HCT116 (cell line): ENCODE results near the gene OR2W1. TPM values are rescaled to one million over a fixed set of nuclear protein-coding genes. Genes with fewer than 3 reads are reported as not detected.

ENCODE experiments used
- ATAC-seq: fragments of 200-7000 bp; cut with Tn5 transposase; 2 replicates; pipeline ENCODE4 v1.9.1; 2020; ENCODE audit warnings: mild to moderate bottlenecking, moderate library complexity
- BruUV-seq: library from RNA; stranded (reverse); fragments of 400-500 nt; replicated peaks from 2 replicates; lab custom pipeline; 2021; lab: Mats Ljungman, UMichigan
- CTCF ChIA-PET: fragments of 300-600 bp; sonication (Branson Sonifier 250); formaldehyde crosslinking; loops from one replicate; lab custom pipeline; 2021; ENCODE audit warnings: antibody characterized with exemption; lab: Charles Lee
- POLR2A ChIA-PET: fragments of 300-600, 350-600 bp; sonication (Branson Sonifier 250); formaldehyde crosslinking; loops from one replicate; lab custom pipeline; 2021; ENCODE audit warnings: antibody characterized with exemption; lab: Charles Lee
- RAD21 ChIA-PET, 2 experiments: fragments of 300-600 bp; sonication (Branson Sonifier 250); formaldehyde crosslinking; loops; one replicate each; lab custom pipeline; 2023; ENCODE audit warnings: low total read pairs in 2 of 2; ENCODE audit not compliant: uncharacterized antibody in 2 of 2, unreplicated experiment in 2 of 2, low non-redundant PET in 1 of 2; lab: Charles Lee
- DNase-seq: peaks from one replicate; pipeline ENCODE4 v3.0.0-alpha.2; 2010; ENCODE audit warnings: low read depth, low spot score
- H2AFZ ChIP-seq: fragments of 200-600 bp; shearing (Covaris generic), sonication (generic); 2 replicates; pipeline ENCODE4 v1.6.1; 2017; ENCODE audit warnings: low read depth, mixed run types, mixed read lengths, antibody characterized with exemption, low read length; ENCODE audit not compliant: poor library complexity, severe bottlenecking
- H3K27ac ChIP-seq: 2 replicates; pipeline ENCODE4 v1.5.1; 2012; ENCODE audit warnings: low read depth, low read length
- H3K27me3 ChIP-seq: fragments of 200-600 bp; sonication (generic); 2 replicates; pipeline ENCODE4 v1.6.1; 2016; ENCODE audit warnings: mixed run types, low read length, mixed read lengths; ENCODE audit not compliant: insufficient read depth
- H3K36me3 ChIP-seq, 2 experiments: fragments of 200-500 bp in 1 of 2; fragments of 200-600 bp in 1 of 2; sonication (Bioruptor generic) in 1 of 2; sonication (generic) in 1 of 2; 2 replicates each; pipeline versions ENCODE4 v1.5.1 to v1.6.1; 2014 to 2016; ENCODE audit warnings: low read length in 2 of 2, inconsistent platforms in 1 of 2, mixed read lengths in 1 of 2, mixed run types in 1 of 2; ENCODE audit not compliant: insufficient read depth in 2 of 2, control insufficient read depth in 1 of 2
- H3K4me1 ChIP-seq, 2 experiments: fragments of 200-600 bp in 1 of 2; sonication (generic) in 1 of 2; 2 replicates each; pipeline versions ENCODE4 v1.5.1 to v1.6.1; 2012 to 2017; ENCODE audit warnings: low read length in 2 of 2, inconsistent platforms in 1 of 2, mild to moderate bottlenecking in 1 of 2, mixed read lengths in 1 of 2, mixed run types in 1 of 2, moderate library complexity in 1 of 2; ENCODE audit not compliant: insufficient read depth in 2 of 2, control insufficient read depth in 1 of 2
- H3K4me2 ChIP-seq: fragments of 200-600 bp; sonication (generic); 2 replicates; pipeline ENCODE4 v1.6.1; 2017; ENCODE audit warnings: mixed run types, low read length, mixed read lengths
- H3K4me3 ChIP-seq, 2 experiments: fragments of 200-600 bp in 1 of 2; sonication (generic) in 1 of 2; replicated peaks in 1 of 2; 2 replicates each; pipeline ENCODE4 v1.5.1; 2011 to 2016; ENCODE audit warnings: low read length in 2 of 2, control low read depth in 1 of 2, low read depth in 1 of 2, mild to moderate bottlenecking in 1 of 2, mixed read lengths in 1 of 2, mixed run types in 1 of 2
- H3K79me2 ChIP-seq: fragments of 200-600 bp; sonication (generic); 2 replicates; pipeline ENCODE4 v1.6.1; 2017; ENCODE audit warnings: mild to moderate bottlenecking, mixed run types, low read length, moderate library complexity, mixed read lengths; ENCODE audit not compliant: insufficient read depth
- H3K9ac ChIP-seq: fragments of 200-600 bp; sonication (generic); 2 replicates; pipeline ENCODE4 v1.6.1; 2016; ENCODE audit warnings: low read length, mixed read lengths
- H3K9me2 ChIP-seq: fragments of 200-600 bp; sonication (generic), shearing (Covaris generic); 2 replicates; pipeline ENCODE4 v1.6.1; 2017; ENCODE audit warnings: mixed run types, mild to moderate bottlenecking, moderate library complexity; ENCODE audit not compliant: insufficient read depth
- H3K9me3 ChIP-seq, 2 experiments: fragments of 200-500 bp in 1 of 2; fragments of 200-600 bp in 1 of 2; sonication (Bioruptor generic) in 1 of 2; sonication (generic) in 1 of 2; 2 replicates each; pipeline ENCODE4 v1.6.1; 2014 to 2017; ENCODE audit warnings: low read length in 2 of 2, mixed read lengths in 2 of 2, inconsistent platforms in 1 of 2, low read depth in 1 of 2, mild to moderate bottlenecking in 1 of 2, mixed run types in 1 of 2, moderate library complexity in 1 of 2; ENCODE audit not compliant: control insufficient read depth in 1 of 2, insufficient read depth in 1 of 2
- H4K20me1 ChIP-seq: fragments of 200-600 bp; sonication (generic), shearing (Covaris generic); 2 replicates; pipeline ENCODE4 v1.6.1; 2017; ENCODE audit warnings: mixed run types, mild to moderate bottlenecking, moderate library complexity; ENCODE audit not compliant: insufficient read depth
- EGR1 ChIP-seq: IDR thresholded peaks from 2 replicates; pipeline ENCODE4 v1.6.1; 2012; ENCODE audit warnings: low read depth
- EZH2phosphoT487 ChIP-seq: fragments of 200-600 bp; IDR thresholded peaks from 2 replicates; pipeline ENCODE4 v1.6.1; 2018; ENCODE audit warnings: antibody characterized with exemption, borderline replicate concordance
- MAX ChIP-seq: IDR thresholded peaks from 2 replicates; pipeline ENCODE4 v1.6.1; 2012
- POLR2AphosphoS5 ChIP-seq: IDR thresholded peaks from 2 replicates; pipeline ENCODE4 v1.6.1; 2011; ENCODE audit warnings: mild to moderate bottlenecking, low read depth, low read length, moderate library complexity
- RAD21 ChIP-seq: IDR thresholded peaks from 2 replicates; pipeline ENCODE4 v1.6.1; 2012; ENCODE audit warnings: low read depth, mild to moderate bottlenecking
- SIN3A ChIP-seq: IDR thresholded peaks from 2 replicates; pipeline ENCODE4 v1.6.1; 2012; ENCODE audit warnings: low read depth
- SP1 ChIP-seq: IDR thresholded peaks from 2 replicates; pipeline ENCODE4 v1.6.1; 2012; ENCODE audit warnings: low read depth
- SRF ChIP-seq: IDR thresholded peaks from 2 replicates; pipeline ENCODE4 v1.6.1; 2012; ENCODE audit warnings: low read depth
- YY1 ChIP-seq: IDR thresholded peaks from 2 replicates; pipeline ENCODE4 v1.6.1; 2011; ENCODE audit warnings: low read length, low read depth, moderate library complexity, mild to moderate bottlenecking; ENCODE audit not compliant: insufficient replicate concordance; ENCODE audit errors: extremely low read depth
- ZBTB33 ChIP-seq: IDR thresholded peaks from 2 replicates; pipeline ENCODE4 v1.6.1; 2011; ENCODE audit warnings: mild to moderate bottlenecking, low read length, moderate library complexity; ENCODE audit not compliant: insufficient replicate concordance; ENCODE audit errors: extremely low read depth
- ZFX ChIP-seq: fragments of 450-650 bp; IDR thresholded peaks from 2 replicates; pipeline ENCODE4 v1.6.1; 2017
- intact Hi-C: fragments of 100-400 bp; cut with micrococcal nuclease; formaldehyde crosslinking; loops from 2 replicates; pipeline ENCODE4 v1.10.0; 2022
- total RNA-seq: library from RNA; stranded (reverse); gene quantifications from one replicate; pipeline ENCODE4 v1.2.1, GENCODE V29; 2021; ENCODE audit not compliant: unreplicated experiment

The OR2W1 gene
- total RNA-seq, 1 experiment from 2014 or later: not detected

- POLR2A ChIA-PET: interaction anchor here (0.5 kb wide), 1 partner anchor 73 kb away, joined by 5 read pairs; the partner anchor contains the start of gene TRIM27
- no peaks in the 10 kb centered on the region for H3K79me2 ChIP-seq
- no peaks in the 10 kb centered on the region for H3K4me1 ChIP-seq
- H3K27me3 ChIP-seq: no peaks in the 10 kb centered on the region
- no TSS peak for BruUV-seq
- H4K20me1 ChIP-seq: no peaks in the 10 kb centered on the region
- no peak overlapping the region for H3K4me3 ChIP-seq
- H3K4me2 ChIP-seq: no peak overlapping the region
- no peaks in the 10 kb centered on the region for H3K36me3 ChIP-seq
- TF ChIP-seq POLR2AphosphoS5: no peak
- no peak for TF ChIP-seq YY1
- no peak for TF ChIP-seq MAX
- TF ChIP-seq EGR1: no peak
- TF ChIP-seq EZH2phosphoT487: no peak
- no peak for TF ChIP-seq SP1
- no peak for TF ChIP-seq ZFX
- no peak for TF ChIP-seq RAD21
- no peak for TF ChIP-seq SIN3A
- TF ChIP-seq SRF: no peak
- no peak overlapping the region for H2AFZ ChIP-seq
- intact Hi-C loops: no loop called here
- DNase-seq (no peak), ATAC-seq (no peak)
- H3K9me2 ChIP-seq: no peaks in the 10 kb centered on the region
- CTCF ChIA-PET: no interaction called here
- RAD21 ChIA-PET: no interaction called here
- H3K9me3 ChIP-seq: no peaks in the 10 kb centered on the region
- no peak overlapping the region for H3K27ac ChIP-seq
- no peak overlapping the region for H3K9ac ChIP-seq
Measured at GRCh38 chr6:28996844-28997510, 48.0 kb downstream of the OR2W1 start.

GRCh38 chr6:28995093-28995650, 49.8 kb downstream of the OR2W1 start:
- H3K36me3 ChIP-seq: no peaks in the 10 kb centered on the region
- no peaks in the 10 kb centered on the region for H3K27me3 ChIP-seq
- TF ChIP-seq ZBTB33 (no peak), SIN3A (no peak)
- no peaks in the 10 kb centered on the region for H3K9me2 ChIP-seq
- ChIA-PET CTCF (no interaction called here), RAD21 (no interaction called here), POLR2A (no interaction called here)
- no peaks in the 10 kb centered on the region for H3K9me3 ChIP-seq
- no peak overlapping the region for H2AFZ ChIP-seq
- no peak overlapping the region for H3K9ac ChIP-seq
- BruUV-seq: no TSS peak
- H3K4me1 ChIP-seq: no peaks in the 10 kb centered on the region
- intact Hi-C loops: no loop called here
- no peak for ATAC-seq
- no peak for DNase-seq
- H3K4me3 ChIP-seq: no peak overlapping the region
- no peaks in the 10 kb centered on the region for H3K79me2 ChIP-seq
- no peak overlapping the region for H3K4me2 ChIP-seq
- H4K20me1 ChIP-seq: no peaks in the 10 kb centered on the region
- no peak overlapping the region for H3K27ac ChIP-seq
